ENCODE data around the gene TRABD.

Gene TRABD

GRCh38 chr22:50175921-50176849 is 9.5 kb upstream of the TRABD start:
- DNase-seq = no peak

GRCh38 chr22:50176850-50177536 is 8.7 kb upstream of the TRABD start:
- no peak for DNase-seq

GRCh38 chr22:50177537-50178470 is 7.9 kb upstream of the TRABD start:
- no peak for DNase-seq

GRCh38 chr22:50178471-50178864 is 7.2 kb upstream of the TRABD start:
- DNase-seq = no peak

DNA sequence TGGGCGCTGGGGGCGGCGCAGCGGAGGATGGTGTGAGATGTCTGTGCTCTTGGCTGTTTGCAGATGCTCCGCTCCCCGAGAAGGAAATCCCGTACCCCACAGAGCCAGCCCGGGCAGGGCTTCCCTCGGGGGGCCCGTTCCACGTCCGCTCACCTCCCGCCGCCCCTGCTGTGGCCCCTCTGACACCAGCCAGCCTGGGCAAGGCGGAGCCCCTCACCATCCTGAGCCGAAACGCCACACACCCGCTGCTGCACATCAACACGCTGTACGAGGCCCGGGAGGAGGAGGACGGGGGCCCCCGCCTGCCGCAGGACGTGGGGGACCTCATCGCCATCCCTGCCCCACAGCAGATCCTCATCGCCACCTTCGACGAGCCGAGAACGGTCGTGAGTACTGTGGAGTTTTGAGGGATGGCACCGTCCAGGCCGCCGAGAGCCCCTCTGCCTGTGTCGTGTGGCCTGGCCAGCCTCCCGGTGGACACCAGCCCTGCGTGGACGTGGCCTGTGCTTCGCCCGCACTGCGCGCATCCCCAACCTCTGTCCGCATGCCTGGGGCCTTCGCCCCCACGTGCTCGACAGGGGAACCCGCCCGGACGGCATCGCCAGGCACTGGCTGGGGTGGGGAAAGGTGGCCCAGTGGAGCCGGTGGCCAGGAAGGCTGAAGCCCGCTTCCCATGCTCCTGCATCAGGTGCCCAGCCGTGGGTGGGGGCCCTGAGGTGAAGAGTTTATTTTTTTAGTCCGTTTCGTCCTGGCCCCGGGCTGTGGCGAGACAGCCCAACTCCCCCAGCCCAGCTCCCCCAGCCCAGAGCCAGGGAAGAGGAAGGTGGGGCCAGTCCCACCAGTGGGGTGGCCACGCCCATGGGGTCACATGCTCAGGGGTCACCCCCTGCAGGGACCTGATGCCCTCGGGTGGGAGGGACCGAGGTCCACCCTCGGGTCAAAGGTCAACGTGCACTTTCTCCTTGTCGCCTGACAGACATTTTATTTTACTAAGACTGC is 6.5 kb upstream of the TRABD start:
- DNase-seq = no peak

DNA sequence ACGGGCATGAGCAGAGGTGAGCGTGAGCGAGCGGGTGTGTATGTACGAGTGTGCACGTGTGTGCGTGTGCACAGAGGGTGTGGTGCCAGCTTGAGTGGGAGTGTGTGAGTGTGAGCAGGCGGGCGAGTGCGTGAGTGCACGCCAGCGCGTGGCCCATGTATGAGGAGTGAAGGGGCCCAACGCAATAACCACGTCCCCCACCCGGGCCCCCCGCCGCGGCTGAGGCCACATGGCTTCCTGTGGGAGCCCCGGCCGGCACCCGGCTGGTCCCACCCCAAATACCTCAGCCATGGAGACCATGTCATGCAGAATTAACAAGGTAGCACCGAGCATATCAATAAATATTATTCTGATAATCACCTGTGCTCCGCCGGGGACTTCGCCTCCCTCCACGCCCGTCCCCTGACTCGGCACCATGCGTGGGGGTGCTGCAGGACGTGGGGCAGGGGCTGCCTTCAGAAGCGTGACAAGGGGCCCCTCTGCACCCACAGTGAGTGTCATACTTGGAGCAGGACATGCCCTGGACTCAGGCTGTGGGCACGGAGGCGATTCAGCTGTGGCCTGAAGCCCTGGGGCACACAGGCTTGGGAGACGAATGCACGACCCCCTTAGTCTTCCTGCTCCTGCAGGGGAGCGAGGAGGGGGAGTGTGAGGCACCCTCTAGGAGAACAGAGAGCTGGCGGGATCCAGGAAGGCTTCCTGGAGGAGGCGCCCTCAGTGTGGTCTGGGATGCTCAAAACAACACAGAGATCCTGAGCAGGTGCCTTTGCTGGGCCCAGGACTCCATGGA is 5.6 kb upstream of the TRABD start:
- DNase-seq = no peak

DNA sequence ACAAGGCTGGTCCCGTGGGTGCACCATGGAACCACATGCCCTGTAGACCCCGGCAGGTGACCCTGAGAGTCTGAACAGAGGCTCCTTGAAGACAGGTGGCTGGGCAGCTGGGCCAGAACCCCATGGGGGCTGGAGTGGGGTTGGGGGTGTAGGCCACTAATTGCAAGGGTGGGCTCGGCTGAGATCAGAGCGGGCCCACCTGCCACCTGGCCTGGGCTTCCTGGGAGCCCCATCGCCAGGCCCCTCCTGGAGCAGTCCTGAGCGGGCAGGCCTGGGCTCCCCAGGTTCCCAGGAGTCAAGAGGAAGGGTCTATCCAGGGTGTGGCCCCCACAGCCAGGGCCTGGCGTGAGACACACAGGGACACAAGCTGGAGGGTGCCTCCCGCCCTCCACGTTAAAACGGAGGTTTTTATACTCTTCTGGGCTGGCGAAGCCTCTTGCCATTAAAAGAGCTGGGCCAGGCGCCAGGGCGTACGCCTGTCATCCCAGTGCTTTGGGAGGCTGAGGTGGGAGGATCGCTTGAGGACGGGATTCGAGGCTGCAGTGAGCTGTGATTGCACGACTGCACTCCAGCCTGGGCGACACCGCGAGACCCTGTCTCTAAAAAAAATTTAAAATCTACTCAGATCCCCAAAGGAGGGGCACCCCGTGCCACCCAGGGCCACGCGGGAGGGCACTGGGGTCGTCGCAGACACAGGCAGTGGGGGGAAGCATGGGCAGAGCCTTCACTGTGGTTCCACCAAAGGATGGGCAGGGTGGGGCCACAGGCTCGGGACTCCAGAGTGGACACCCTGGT is 4.8 kb upstream of the TRABD start:
- no peak for DNase-seq

- DNase-seq = no peak
These were observed 3.3 kb upstream of the TRABD start for GRCh38 chr22:50182176-50183081.

DNA sequence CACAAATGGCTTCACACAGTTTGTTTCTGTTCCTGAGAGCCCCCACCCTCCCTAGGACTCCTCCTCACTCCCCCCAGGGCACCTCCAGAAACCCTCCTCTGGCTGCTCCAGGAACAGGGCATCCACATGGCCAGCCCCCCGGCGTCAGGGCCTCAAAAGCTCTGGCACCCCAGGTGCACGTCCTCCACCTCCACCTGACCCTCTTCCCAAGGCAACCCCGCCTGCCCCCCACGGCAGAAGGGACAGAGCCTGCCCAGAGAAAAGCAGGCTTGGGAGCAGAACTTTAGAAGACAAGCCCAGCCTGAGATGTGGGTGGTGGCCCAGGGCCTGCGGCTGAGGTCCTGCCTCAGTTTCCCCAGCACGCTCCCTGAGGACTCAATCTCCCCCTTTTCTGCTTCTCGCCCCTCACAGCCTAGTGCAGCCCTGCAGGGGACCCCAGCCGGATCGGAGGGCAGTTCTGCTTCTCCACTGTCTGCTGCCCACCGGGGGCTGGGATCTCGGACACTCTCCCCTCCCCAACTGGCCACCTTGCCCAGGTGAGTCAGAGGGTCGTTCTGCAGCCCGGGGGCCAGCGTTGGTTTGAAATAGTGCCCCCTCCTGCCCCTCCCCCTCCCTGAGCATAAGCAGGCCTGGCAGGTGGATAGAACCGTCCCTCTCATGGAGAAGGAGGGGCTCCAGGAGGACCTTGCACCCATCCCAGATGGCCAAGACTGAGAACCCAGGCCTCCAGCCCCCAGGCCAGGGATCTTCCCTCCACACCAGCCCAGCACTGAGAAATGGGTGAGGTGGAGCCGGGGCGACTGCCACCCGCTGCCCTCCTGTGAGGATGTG is 2.4 kb upstream of the TRABD start:
- no peak for DNase-seq

- no peak for DNase-seq
These were observed 1.5 kb upstream of the TRABD start for GRCh38 chr22:50184004-50184901.

- no peak for DNase-seq
These were observed 775 bp upstream of the TRABD start for GRCh38 chr22:50184902-50185374.

GRCh38 chr22:50186181-50186714 is 535 bp downstream of the TRABD start:
- DNase-seq = no peak

- no peak for DNase-seq
These were observed 1.2 kb downstream of the TRABD start for GRCh38 chr22:50186761-50187523.

GRCh38 chr22:50188356-50188755 is 2.6 kb downstream of the TRABD start:
- DNase-seq = no peak

- DNase-seq = no peak
These were observed 3.6 kb downstream of the TRABD start for GRCh38 chr22:50189184-50189848.

All from DMS79 (cell line).